Chondrocyte (in vitro differentiated cells): Measurements from ENCODE around the gene CACNA1F. TPM values are rescaled to one million over a fixed set of nuclear protein-coding genes. Genes with fewer than 3 reads are reported as not detected.
"Not testable (repeated sequence)": the region's sequence is repeated elsewhere in the genome, so short reads cannot be mapped to it uniquely, and the experiment has no call there.

Experiments used
- DNase-seq: peaks from one replicate; pipeline ENCODE4 v3.0.0; 2021; ENCODE audit warnings: mixed read lengths, low spot score
- H3K27ac Mint-ChIP-seq: one replicate; pipeline ENCODE4 v1.8.0; 2021; ENCODE audit warnings: mild to moderate bottlenecking, moderate library complexity, mixed read lengths; ENCODE audit not compliant: unreplicated experiment
- H3K27me3 Mint-ChIP-seq: 2 replicates; pipeline ENCODE4 v1.8.0; 2021; ENCODE audit warnings: low read depth, mixed read lengths
- H3K36me3 Mint-ChIP-seq: 2 replicates; pipeline ENCODE4 v1.8.0; 2021; ENCODE audit warnings: low read depth, mixed read lengths
- H3K4me1 Mint-ChIP-seq: 2 replicates; pipeline ENCODE4 v1.8.0; 2021; ENCODE audit warnings: low read depth, mild to moderate bottlenecking, mixed read lengths
- H3K4me3 Mint-ChIP-seq: one replicate; pipeline ENCODE4 v1.8.0; 2021; ENCODE audit warnings: mild to moderate bottlenecking, moderate library complexity, mixed read lengths; ENCODE audit not compliant: unreplicated experiment
- H3K9me3 Mint-ChIP-seq: 2 replicates; pipeline ENCODE4 v1.8.0; 2021; ENCODE audit warnings: low read depth, mixed read lengths
- total RNA-seq: library from RNA; stranded (reverse); gene quantifications from 3 replicates; pipeline ENCODE4 v1.2.1, GENCODE V29; 2021
- TF ChIP-seq, protein P1 (sequence below): fragments of 200-600 bp; sonication (generic); IDR thresholded peaks from 2 replicates; pipeline ENCODE4 v1.5.0; 2021; ENCODE audit warnings: antibody characterized with exemption, mild to moderate bottlenecking, moderate library complexity

The CACNA1F gene
- total RNA-seq, 1 donor from 2014 or later, result not detected

DNA sequence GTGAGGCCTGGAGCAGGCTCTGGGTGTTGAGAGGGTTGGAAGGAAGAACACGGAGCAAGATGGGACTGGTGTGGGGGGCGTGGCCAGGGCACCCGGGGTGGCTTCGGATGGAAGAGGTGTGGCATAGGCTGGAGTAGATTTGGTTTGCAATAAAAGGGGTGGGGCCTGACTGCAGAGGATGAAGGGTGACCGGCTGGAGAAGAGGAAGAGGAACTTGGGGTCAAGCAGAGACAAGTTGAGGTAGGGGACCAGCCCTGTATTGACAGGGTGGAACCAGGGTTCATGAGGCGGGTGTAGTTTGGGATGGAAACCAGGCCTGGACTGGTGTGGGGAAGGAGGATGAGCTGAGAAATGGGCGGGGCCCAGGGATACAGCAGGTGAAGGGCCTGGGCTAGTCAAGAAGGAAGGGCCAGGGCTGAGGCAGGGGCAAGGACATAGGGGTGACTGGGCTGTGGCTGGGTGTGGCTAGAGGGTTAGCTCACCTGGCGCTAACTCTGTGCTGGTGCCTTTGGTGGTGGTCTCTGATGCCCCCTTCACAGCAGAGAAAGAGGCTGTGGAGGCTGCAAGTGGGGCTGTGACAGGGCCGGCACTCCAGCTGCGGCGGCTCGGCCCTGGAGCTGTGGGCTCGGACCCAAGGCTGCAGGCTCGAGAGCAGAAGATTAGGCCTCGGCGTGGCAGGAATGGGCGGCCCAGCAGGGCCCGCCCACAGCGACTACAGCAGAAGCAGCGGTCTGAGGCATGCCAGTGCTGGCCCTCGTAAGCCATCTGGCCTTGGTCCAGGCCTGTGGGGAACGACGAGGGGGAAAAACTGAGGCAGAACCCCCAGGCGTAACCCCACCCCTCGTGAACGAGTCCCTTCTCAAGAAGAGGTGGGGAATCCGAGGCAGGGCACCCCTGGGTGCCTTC is 56.5 kb downstream of the CACNA1F start:
- TF ChIP-seq, protein P1, sequence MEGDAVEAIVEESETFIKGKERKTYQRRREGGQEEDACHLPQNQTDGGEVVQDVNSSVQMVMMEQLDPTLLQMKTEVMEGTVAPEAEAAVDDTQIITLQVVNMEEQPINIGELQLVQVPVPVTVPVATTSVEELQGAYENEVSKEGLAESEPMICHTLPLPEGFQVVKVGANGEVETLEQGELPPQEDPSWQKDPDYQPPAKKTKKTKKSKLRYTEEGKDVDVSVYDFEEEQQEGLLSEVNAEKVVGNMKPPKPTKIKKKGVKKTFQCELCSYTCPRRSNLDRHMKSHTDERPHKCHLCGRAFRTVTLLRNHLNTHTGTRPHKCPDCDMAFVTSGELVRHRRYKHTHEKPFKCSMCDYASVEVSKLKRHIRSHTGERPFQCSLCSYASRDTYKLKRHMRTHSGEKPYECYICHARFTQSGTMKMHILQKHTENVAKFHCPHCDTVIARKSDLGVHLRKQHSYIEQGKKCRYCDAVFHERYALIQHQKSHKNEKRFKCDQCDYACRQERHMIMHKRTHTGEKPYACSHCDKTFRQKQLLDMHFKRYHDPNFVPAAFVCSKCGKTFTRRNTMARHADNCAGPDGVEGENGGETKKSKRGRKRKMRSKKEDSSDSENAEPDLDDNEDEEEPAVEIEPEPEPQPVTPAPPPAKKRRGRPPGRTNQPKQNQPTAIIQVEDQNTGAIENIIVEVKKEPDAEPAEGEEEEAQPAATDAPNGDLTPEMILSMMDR, result no peak
- H3K4me3 Mint-ChIP-seq, result no peak overlapping the region
- H3K4me1 Mint-ChIP-seq, result peaks cover 13% of the 10 kb centered on the region
- no peaks in the 10 kb centered on the region for H3K27me3 Mint-ChIP-seq
- H3K9me3 Mint-ChIP-seq, result peaks cover 5% of the 10 kb centered on the region
- peaks cover 13% of the 10 kb centered on the region for H3K36me3 Mint-ChIP-seq
- no peak for DNase-seq
- peak overlapping the region; percentile 41 for H3K27ac Mint-ChIP-seq

DNA sequence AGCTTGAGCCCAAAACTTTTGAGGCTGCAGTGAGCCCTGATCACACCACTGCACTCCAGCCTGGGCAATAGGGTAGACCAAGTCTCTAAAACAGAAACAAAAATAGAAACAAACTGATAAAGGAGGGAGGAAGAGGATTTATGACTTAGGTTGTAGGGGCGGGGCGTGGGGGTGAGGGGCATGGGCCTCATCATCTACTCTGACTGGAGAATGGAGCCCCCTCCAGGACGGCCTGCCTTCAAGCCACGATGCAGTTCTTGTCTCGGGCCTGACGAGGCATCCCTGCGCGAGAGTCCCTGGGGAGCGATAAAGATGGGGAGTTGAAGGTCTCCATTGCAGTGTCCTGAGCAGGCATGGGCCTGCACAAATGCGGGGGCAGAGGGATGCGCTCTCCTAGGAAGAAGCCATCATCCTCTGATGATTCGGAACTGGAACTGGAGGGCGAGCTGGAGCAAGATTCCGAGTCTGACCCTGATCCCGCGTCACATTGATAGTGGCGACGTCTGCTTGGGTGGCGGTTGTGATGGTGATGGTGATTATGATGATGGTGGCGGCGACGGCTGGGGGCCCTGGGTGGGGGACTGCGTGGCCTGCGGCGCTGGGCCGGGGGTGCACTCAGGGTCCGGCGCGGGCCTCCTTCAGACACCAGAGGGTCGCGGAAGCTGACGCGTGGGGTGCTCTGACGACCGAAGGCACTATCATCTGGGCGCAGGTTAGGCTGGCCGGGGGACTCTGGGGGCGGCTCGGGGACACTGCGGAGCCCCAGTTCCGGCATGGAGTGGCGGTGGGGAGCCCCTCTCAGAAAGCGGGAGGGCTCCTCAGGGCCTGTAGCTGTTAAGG is 57.5 kb downstream of the CACNA1F start:
- TF ChIP-seq, protein P1, result no peak
- no peaks in the 10 kb centered on the region for H3K27me3 Mint-ChIP-seq
- H3K4me3 Mint-ChIP-seq, result no peak overlapping the region
- H3K4me1 Mint-ChIP-seq, result peaks cover 13% of the 10 kb centered on the region
- H3K9me3 Mint-ChIP-seq, result peaks cover 5% of the 10 kb centered on the region
- peaks cover 13% of the 10 kb centered on the region for H3K36me3 Mint-ChIP-seq
- DNase-seq, result no peak
- no peak overlapping the region for H3K27ac Mint-ChIP-seq

DNA sequence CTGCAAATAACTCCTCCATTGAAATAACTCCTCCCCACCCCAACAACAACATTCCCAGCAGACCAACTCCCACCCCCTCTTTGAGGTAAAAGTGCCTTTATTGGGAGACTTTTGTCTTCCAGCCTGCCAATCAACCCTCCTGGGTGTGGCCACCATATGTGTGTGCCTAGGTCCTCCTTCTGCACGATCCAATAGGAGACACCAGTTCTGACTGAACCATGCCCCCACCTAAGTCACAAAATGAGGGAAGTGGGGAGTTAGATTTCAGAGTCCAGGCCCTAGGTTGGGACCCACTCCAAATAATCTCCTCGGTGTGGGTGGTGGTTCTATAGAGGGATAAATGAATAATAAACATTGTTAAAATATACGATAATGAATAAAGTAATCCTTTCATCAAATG is 58.4 kb downstream of the CACNA1F start:
- Mint-ChIP-seq H3K4me3 (no peak overlapping the region), H3K36me3 (peaks cover 13% of the 10 kb centered on the region), H3K9me3 (peaks cover 5% of the 10 kb centered on the region), H3K27ac (no peak overlapping the region), H3K4me1 (peaks cover 13% of the 10 kb centered on the region), H3K27me3 (no peaks in the 10 kb centered on the region)
- DNase-seq, result no peak
- TF ChIP-seq, protein P1, result no peak

DNA sequence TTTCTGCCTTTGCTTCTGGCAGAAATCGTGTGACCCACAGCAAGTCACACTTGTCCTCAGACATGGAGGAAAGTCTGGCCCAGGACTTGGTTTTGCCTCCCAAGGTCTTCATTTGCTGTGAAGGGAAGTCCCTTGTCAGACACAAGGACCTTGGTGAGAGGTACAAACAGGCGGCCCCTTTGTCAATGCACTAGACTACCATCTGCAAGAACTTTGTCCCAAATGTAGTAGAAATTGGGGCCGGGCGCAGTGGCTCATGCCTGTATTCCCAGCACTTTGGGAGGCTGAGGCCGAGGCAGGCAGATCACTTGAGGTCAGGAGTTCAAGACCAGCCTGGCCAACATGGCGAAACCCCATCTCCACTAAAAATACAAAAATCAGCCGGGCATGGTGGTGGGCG is 59.6 kb downstream of the CACNA1F start:
- not testable (repeated sequence) for H3K9me3 Mint-ChIP-seq, H3K27me3 Mint-ChIP-seq, DNase-seq, H3K27ac Mint-ChIP-seq
- Mint-ChIP-seq H3K4me1 (peaks cover 13% of the 10 kb centered on the region), H3K4me3 (peak overlapping the region; percentile 90), H3K36me3 (peaks cover 11% of the 10 kb centered on the region)

DNA sequence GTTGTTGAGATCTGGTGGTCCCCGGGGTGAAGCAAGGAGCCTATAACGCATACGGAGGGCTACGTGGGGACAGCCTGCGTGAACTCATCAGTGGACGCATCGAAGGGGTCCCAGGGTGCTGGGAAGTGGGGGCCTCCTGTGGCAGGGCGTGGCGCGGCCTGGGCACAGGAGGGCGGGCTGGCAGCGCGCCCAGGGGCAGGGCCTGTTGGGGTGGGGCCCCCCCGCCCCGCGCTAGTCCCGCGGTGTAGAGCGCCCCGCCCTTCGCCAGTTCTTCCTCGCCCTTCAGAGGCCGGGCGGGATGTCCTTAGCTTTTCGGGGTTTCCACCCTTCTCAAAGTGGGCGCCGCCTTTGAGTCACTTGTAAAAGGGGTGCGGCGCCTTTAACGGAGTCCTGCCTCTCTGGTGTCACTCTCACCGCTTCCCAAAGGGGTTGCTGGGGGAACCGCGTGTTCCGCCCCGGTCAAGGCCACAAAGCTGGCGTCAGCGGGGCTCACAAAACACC is 60.8 kb downstream of the CACNA1F start:
- Mint-ChIP-seq H3K27me3 (no peaks in the 10 kb centered on the region), H3K27ac (peak overlapping the region; percentile 85), H3K4me1 (peaks cover 20% of the 10 kb centered on the region), H3K4me3 (peak overlapping the region; percentile 90), H3K36me3 (peaks cover 10% of the 10 kb centered on the region), H3K9me3 (peaks cover 2% of the 10 kb centered on the region)
- TF ChIP-seq, protein P1, result no peak
- DNase-seq, result no peak
